HG03457 (cell line): ENCODE measurements around the gene KANSL1.
"Not testable (repeated sequence)": the region's sequence is repeated elsewhere in the genome, so short reads cannot be mapped to it uniquely, and the experiment has no call there.

Source experiments
- ATAC-seq: cut with Tn5 transposase; IDR thresholded peaks from one replicate; pipeline ENCODE4 v1.9.1; 2021; ENCODE audit warnings: moderate number of reproducible peaks; ENCODE audit not compliant: unreplicated experiment

KANSL1 gene

GRCh38 chr17:46120078-46120477 lies 73.2 kb downstream of the KANSL1 start:
- no peak for ATAC-seq

- no peak for ATAC-seq
Measured at GRCh38 chr17:46118964-46119363, 74.3 kb downstream of the KANSL1 start.

GRCh38 chr17:46117850-46118696 lies 75.2 kb downstream of the KANSL1 start:
- no peak for ATAC-seq

GRCh38 chr17:46117117-46117516 lies 76.1 kb downstream of the KANSL1 start:
- ATAC-seq, result no peak

GRCh38 chr17:46115699-46116098 lies 77.5 kb downstream of the KANSL1 start:
- no peak for ATAC-seq

GRCh38 chr17:46111236-46111635 lies 82.0 kb downstream of the KANSL1 start:
- not testable (repeated sequence) for ATAC-seq

- ATAC-seq, result no peak
Measured at GRCh38 chr17:46110219-46110618, 83.0 kb downstream of the KANSL1 start.

GRCh38 chr17:46109603-46110189 lies 83.5 kb downstream of the KANSL1 start:
- ATAC-seq, result no peak

- no peak for ATAC-seq
Measured at GRCh38 chr17:46108550-46109110, 84.6 kb downstream of the KANSL1 start.

GRCh38 chr17:46108120-46108519 lies 85.1 kb downstream of the KANSL1 start:
- no peak for ATAC-seq

GRCh38 chr17:46106966-46107644 lies 86.1 kb downstream of the KANSL1 start:
- no peak for ATAC-seq

GRCh38 chr17:46102806-46103205 lies 90.4 kb downstream of the KANSL1 start:
- not testable (repeated sequence) for ATAC-seq

GRCh38 chr17:46101785-46102617 lies 91.2 kb downstream of the KANSL1 start:
- ATAC-seq, result not testable (repeated sequence)

- ATAC-seq, result no peak
Measured at GRCh38 chr17:46100590-46100989, 92.6 kb downstream of the KANSL1 start.

GRCh38 chr17:46099865-46100264 lies 93.4 kb downstream of the KANSL1 start:
- ATAC-seq, result no peak

- no peak for ATAC-seq
Measured at GRCh38 chr17:46097497-46097896, 95.7 kb downstream of the KANSL1 start.

GRCh38 chr17:46092991-46093390 lies 100.2 kb downstream of the KANSL1 start:
- ATAC-seq, result no peak

GRCh38 chr17:46090871-46091270 lies 102.4 kb downstream of the KANSL1 start:
- ATAC-seq, result no peak

- no peak for ATAC-seq
Measured at GRCh38 chr17:46089389-46089965, 103.8 kb downstream of the KANSL1 start.

GRCh38 chr17:46088595-46088994 lies 104.6 kb downstream of the KANSL1 start:
- no peak for ATAC-seq
